HG02610 (cell line): Measurements from ENCODE around the gene AOPEP.

Source experiments
- ATAC-seq: cut with Tn5 transposase; IDR thresholded peaks from one replicate; pipeline ENCODE4 v1.9.1; 2021; ENCODE audit warnings: mild to moderate bottlenecking, moderate library complexity; ENCODE audit not compliant: unreplicated experiment

Gene AOPEP

DNA sequence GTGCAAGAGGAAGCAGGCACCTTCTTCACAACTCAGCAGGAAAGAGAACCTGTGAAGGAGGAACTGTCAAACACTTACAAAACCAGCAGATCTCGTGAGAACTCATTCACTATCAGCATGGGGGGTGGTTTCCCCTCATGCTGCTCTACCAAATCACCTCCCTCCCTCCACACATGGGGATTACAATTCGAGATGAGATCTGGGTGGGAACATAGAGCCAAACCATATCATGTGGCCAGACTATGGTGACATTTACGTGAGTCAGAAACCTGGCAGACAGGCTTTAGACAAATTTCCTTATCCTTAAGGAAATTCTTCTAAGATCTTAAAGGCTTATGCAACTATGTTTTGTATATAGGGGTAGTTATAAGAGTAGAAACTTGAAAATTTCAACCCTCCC lies 8.7 kb upstream of the AOPEP start:
- no peak for ATAC-seq

DNA sequence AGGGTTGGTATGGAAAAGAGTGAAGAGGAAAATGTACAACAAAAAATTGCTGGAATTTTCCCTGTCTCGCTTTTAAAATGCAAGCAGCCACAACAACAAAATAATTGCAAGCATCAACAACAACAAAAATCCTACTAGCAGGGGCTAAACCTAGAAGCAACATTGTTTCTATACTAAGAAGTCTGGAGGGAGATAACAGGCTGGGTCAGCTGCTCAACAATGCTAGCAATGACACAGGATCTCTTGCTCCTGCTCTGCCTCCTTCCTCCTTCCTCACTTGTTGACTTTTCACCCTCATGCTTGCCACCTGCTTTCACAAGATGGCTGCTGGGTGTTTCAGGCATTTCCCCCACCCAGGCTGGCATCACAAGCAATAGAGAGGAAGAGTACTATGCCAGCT lies 7.6 kb upstream of the AOPEP start:
- ATAC-seq: no peak

DNA sequence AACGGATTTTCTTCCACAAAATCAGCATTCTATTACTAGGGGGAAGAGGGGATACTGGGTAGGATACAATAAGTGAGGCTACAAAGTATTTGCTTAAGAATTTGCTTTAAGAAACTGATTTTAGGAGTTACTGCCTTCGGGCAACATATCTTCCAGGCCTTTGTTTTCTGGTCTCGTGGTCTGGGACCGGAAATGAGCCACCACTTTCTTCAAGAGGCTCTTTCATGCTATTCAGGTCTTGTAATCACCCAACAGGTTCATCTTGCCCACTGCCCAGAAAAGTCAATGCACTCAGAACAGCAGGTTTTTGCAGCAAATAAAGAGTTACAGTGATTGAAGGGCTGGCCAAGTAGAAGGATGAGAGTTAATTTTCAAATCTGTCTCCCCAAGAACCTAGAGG lies 6.6 kb upstream of the AOPEP start:
- ATAC-seq: no peak

DNA sequence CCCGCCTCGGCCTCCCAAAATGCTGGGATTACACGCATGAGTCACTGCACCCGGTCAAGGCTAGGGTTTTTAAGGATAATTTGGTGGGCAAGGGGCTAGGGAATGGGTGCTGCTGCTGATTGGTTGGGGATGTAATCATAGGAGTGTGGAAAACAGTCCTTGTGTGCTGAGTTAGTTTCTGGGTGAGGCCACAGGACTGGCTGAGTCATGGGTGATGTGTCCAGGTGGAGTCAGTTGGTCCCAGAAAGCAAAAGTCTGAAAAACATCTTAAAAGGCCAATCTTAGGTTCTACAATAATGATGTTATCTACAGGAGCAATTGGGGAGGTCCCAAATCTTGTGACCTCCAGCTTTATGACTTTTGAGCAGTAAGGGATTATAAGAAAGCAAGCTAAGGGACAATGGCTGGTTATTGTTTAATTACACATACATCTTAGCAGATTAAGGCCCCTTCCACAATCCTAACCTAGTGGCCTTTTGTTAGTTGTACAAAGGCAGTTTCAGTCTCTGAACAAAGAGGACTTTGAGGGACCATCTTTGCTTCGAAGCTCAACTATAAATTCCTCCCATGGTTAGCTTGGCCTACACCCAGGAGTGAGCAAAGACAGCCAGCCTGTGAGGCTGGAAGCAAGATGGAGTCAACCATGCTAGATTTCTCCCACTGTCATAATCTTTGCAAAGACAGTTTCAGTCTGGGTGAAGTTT lies 5.5 kb upstream of the AOPEP start:
- no peak for ATAC-seq

DNA sequence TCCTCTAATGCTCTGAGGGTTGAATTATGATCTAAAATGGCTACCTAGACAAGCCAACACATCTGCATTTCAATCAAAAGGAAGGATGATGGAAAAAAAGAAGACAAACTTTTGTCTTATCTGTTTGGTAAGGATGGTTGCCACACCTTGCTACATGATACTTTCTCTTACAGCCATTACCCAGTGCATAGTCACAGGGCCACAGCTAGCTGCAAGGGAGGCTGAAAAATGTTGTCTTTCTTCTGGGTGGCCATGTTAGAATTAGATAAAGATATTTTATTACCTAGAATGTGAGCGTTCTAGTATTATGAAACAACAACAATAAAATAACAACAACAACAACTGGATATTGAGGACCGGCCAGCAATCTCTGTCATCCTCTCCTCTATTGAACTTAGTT lies 4.7 kb upstream of the AOPEP start:
- no peak for ATAC-seq

DNA sequence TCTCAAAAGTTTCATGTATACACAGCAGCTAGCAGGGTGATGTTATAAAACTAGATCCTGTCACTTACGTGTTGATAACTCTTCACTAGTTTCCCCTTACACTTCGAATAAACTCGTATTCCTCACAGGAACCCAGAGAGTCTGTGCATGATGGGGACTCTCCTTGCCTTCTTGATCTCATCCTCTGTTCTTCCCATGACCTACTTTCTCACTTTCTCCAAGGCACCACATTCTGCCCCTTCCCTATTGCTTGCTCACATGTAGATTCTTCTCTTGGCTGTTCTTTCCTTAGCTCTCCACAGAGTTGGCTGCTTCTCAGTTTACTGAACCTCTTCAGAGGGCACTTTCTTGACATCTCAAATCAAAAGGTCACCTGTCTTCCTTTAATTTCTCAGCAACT lies 1.2 kb upstream of the AOPEP start:
- ATAC-seq: no peak

DNA sequence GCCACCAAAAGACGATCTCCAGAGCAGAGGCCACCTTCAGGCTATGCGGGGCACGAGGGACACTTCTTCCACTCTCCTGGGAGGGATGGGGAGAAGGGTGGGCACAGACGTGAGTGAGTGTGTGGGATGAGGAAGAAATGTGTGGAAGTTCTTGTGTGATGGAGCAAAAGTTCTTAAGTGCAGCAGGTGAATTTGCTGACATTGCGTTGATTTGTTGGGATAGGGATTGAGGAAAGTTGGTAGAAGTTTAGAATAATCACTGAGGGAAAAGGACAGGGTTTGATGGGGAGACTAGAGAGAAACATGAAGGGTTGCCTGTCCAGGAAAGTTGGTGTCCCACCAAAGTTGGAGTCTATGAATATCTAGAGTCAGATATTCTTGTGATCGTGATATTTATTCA lies 2.2 kb downstream of the AOPEP start:
- ATAC-seq: no peak

DNA sequence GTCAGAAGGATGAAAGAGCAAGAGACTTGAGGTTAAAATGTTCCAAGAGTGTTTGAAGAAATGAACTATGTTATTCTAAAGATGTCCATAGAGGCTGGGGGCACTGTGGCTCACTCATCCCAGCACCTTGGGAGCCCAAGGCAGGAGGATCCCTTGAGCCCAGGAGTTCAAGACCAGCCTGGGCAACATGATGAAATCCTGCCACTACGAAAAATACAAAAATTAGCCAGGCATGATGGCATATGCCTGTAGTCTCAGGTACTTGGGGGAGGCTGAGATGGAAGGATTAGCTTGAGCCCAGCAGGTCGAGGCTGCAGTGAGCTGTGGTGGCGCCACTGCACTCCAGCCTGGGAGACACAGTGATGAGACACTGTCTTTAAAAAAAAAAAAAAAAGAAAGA lies 2.7 kb downstream of the AOPEP start:
- ATAC-seq: no peak

DNA sequence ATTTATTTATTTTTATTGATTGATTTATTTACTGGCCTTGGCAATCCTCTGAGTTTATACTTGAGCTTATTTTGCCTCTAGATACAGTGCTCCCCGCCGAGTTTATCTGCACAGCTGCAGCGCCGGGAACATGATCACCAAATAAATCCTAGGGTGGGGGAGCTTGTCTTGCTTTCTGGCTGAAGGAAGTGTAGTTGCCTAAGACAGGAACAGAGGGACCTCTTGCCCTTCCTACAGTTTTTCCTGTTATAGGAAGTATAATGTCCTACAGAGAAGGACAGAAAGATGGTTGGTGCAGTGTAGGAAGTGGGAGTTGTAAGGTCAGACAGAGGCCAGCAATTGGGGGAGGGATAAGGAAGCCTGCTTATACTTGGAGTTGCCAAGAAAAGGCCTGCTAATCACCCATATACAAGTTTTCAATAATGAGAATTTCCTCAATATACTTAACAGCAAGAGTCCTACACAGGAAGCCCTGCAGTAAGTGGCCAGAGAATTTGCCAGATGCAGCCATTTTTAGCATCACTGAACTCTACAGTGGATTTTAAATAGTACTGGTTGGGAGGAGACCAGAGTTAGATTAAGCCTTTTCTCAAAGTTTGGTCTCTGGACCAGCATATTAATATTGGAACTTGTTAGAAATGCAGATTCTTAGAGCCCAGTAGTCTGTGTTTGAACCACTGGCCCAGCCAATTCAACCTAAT lies 7.7 kb downstream of the AOPEP start:
- no peak for ATAC-seq

DNA sequence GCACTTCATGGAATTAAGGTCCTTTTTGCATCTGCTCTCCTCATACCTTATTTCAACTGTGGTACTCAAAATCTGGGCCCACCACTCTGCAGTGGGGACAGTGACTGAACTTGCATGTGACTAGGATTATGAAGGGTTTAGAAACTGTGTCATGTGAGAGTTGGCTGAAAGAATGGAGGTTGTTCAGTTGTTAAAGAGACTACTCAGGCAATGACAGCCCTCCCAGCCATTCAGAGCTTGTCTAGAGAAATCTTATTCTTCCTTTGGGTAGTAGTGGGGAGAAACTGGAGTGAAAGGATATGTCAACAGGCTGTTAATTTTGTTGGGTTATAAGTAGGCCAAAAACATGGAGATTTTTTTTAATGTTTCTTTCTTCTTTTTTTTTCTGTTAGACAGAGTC lies 10.3 kb downstream of the AOPEP start:
- ATAC-seq: no peak

DNA sequence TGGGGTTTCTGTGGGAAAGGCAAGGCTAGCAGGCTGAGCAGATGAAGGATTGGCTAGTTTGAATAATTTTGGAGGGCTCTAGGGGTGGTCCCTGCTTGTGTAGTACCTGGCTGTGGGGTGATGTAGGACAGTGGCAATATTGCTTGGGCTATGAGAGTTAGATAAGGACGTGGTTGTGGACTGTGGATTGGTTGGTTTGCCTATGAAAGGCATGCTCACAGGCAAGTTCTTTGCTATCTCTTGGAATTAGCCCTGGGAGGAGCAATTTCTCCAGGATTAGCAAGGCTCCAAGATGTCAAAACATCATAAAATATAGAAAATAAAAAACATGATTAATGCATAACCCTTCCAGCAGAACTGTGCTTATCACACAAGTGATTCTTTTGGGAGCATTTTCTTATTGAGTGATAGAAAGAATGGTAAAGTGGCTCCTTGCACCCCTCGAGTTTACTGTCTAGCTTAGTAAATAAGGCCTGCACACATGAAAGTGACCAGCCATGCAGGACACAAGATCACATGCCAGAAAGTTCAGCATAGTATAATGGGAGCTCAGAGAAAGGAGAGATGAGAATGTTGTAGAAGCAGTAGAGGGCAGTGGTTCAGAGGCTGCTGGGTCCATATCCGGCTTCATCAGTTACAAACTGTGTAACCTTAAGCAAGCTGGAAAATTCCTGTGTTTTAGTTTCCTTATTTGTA lies 13.8 kb downstream of the AOPEP start:
- no peak for ATAC-seq

DNA sequence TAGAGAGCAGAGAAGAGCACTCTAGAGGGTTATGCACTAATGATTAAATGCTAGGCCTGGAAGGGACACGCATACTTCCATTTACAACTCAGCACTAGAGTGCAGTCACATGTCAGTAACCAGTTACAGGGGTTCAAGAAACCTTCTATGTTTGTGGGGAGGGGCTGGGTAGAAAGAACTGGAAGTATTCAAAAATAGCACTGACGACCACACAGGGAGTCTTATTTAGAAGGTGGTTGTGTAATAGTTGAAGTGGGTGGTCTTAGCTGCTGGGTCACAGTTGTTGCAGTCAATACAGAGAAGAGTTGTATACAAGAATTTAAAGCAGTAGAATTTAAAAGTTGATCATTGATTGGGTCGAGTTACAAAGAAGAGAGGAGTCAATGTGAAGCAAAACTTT lies 15.4 kb downstream of the AOPEP start:
- ATAC-seq: no peak

DNA sequence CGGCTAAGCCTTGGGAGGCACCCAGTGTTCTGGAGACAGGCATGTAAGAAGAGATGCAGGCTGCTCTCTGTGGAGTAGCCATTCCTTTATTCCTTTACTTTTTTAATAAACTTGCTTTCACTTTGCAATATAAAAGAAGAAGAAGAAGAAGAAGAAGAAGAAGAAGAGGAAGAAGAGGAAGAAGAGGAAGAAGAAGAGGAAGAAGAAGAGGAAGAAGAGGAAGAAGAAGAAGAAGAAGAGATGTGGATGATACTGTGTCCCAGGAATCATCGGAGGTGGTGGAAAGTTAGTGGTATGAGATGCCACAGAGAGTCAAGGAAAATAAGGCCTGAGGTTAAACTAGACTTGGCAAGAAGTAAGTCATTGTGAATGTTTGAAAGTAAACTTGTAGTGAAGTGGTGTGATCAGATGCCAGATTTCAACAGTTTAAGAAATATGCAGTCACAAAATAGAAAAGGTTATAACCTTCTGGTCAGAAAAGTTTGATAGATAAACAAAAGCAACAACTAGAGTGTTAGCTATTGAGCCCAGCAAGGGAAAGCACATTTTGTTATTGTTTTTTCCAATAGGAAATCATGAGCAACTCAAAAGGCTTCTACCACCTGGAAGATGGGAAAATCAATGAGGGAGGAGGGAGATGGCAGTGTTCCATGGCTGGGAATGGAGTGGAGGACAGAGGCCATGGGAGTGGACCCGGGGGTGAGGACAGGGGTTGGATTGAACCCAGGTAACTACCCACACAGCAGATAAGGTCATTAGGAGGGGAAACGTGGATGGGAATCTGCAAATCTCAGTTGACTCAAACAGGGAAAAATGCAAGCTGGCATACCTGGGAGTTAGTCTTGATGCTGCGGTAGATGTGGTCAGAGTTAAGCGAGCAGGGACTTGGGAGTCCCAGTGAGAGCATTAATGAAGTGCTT lies 16.8 kb downstream of the AOPEP start:
- no peak for ATAC-seq

DNA sequence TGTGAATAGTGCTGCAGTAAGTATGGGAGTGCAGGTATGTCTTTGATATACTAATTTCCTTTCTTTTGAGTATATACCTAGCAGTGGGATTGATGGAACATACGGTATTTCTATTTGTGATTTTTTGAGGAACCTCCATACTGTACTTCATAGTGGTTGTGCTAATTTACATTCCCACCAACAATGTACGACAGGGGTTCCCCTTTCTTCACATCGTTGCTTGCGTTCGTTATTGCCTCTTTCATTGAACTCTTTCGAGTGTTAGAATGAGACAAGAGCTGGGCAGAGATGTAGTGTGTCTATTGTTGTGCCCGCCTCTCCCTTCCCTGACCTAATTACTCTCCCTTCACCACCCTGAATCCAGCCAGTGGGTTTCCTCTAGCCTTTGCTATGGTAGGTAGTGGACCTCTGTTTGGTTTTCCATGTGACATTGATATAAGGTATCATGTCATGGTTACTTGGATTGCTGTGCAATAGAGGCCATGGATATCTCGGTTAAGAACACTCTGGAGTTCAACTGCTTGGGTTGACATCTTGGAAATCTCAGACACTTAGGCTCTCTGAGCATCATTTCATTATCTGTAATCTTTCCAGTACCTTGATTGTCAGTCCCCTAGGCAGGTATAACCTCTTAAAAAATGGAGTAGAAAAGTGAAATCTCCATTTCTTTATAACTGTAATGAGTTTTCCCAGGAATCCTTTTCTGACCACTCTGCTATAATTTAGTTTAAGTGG lies 19.5 kb downstream of the AOPEP start:
- no peak for ATAC-seq

DNA sequence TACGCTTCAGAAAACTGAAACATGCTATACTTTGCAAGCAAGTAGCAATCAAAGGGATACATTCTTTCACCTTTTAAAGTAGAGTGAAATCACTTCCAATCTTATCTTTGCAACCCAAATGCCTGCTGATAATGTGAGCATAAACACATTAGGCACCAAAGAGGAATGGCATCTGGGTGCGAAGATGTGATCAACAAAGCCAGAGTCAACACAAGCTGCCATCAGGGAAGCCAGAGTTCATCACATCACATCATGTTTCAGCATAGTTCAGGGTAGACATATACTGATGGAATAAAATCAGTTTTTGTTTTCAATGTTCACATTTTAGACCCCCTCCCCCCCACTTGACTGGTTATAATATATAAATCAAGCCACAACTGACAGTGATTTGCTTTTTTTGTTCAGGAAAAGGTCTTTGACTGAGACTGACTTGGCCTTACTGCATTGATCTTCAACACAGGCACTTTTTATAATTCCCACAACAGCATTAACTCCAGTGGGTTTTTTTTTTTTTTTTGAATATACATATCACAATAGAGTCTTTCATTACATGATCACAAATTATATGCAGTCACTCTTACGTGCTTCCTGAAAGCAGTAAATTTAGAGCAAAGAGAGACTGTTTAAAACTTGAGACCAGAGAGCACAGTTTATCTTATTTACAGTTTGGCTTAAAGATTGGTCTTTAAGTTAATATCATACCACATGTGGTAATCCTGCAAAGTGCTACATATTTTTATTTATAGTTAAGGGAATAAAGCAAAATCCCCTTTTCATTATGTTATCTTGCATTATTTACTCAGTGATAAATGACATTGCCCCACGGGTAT lies 20.3 kb downstream of the AOPEP start:
- ATAC-seq: no peak

DNA sequence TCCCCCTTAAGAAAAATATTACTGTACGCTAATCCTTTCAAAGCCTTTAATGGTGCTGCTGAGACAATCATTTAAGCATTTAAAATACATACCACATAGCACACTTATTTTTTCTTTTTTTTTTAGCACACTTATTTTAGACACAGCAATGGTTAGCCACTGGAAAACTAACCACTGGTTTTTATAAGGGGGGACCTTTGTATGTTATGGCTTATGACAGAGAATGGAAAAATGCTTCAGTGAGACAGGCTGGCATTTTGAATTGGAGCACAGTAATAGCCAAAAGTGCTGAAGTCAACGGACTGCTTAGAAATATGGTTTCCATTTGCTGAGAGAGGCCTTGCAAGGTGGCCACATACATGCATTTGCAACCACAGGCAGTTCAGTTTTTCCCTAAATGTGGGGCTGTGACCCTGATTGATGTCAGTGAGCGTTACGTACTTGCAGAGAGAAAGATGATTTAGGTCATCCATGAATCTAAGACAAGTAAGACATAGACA lies 28.5 kb downstream of the AOPEP start:
- ATAC-seq: no peak

DNA sequence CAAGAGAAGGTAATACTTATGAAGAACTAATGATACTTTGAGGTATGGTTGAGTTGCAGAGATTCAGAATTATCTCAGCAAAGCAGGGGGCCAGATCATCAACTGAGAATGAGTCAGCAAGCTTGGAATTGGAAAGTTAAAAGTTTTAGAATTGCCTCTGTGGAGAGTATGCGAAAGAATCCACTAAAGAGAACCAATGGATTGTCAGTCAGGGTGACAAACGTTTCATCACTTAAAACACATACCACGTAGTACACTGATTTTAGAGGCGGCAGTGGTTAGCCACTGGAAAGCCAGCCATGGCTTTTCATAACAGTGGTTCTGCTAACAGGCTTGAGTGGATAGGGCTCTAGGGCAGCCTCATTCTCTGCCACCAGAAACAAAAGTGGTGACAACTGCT lies 30.7 kb downstream of the AOPEP start:
- no peak for ATAC-seq

DNA sequence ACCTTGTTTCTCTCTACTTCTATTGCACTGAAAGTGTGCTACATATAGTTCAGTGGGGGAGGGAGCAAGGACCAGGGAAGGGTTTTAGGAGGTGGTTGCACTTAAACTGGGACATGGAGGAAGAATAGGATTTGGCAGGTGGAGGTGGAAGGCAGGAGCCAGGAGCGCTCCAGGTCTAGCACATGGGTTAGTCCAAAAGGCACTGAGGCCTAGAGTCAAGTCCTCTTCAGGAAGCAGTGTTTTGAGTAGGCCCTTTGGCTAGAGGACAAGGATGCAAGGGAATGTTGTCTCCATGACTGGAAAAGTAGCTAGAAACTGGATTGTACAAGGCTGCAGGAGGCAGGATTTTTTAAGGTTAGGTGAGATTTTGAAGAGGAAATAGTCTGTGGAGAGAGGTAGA lies 31.5 kb downstream of the AOPEP start:
- ATAC-seq: no peak

DNA sequence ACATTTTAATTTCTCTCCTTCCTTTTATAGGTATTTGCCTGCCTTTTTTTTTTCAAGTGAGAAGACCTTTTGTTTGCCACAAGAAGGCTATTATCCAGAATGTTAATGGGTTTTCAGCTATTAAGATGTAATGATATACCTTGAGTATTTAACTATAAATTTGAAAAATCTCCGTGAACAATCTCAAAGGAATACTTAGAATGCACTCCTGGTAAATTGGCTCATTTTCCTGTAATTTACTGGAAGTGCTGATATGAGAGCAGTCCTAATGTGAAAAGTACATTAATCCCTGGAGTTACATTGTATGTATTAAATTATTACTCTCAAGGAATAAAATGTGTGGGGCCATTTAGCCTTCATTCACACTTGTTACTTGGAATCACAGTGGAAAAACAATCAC lies 32.4 kb downstream of the AOPEP start:
- no peak for ATAC-seq
